H1 (cell line): ENCODE data around the gene NHS. TPM values are rescaled to one million over a fixed set of nuclear protein-coding genes. Genes with fewer than 3 reads are reported as not detected.
A peak's percentile ranks its signal among the peaks of the same experiment; 100 is the strongest.

Experiments used
- CTCF ChIA-PET: fragments of 300-600 bp; sonication (Branson Sonifier 250); formaldehyde crosslinking; loops from one replicate; lab custom pipeline; 2021; ENCODE audit not compliant: partially characterized antibody; lab: Charles Lee
- POLR2A ChIA-PET: fragments of 300-600 bp; sonication (Branson Sonifier 250); formaldehyde crosslinking; loops from one replicate; lab custom pipeline; 2021; ENCODE audit warnings: inconsistent platforms; ENCODE audit not compliant: partially characterized antibody; lab: Charles Lee
- DNase-seq, 2 experiments: peaks; one replicate each; pipeline versions ENCODE4 v3.0.0 to v3.0.0-alpha.2; 2010 to 2022; ENCODE audit warnings: low spot score in 2 of 2, low read depth in 1 of 2, mixed read lengths in 1 of 2
- FAIRE-seq: peaks from 2 replicates; lab custom pipeline; 2011; peaks lifted over from hg19 to GRCh38; lab: Jason Lieb, UNC
- H2AFZ ChIP-seq: 2 replicates; pipeline ENCODE4 v1.8.1; 2012; ENCODE audit warnings: low read length, inconsistent platforms
- H2AK5ac ChIP-seq: 2 replicates; pipeline ENCODE4 v1.6.1; 2013; ENCODE audit warnings: low read depth, low read length
- H2BK120ac ChIP-seq: replicated peaks from 2 replicates; pipeline ENCODE3; 2013; ENCODE audit warnings: low read depth, low read length, inconsistent platforms
- H2BK12ac ChIP-seq: 2 replicates; pipeline ENCODE4 v1.6.1; 2013; ENCODE audit warnings: low read depth, low read length
- H2BK15ac ChIP-seq: 2 replicates; pipeline ENCODE4 v1.6.1; 2013; ENCODE audit warnings: low read length
- H2BK20ac ChIP-seq: 2 replicates; pipeline ENCODE4 v1.6.1; 2013; ENCODE audit warnings: low read length
- H2BK5ac ChIP-seq: 2 replicates; pipeline ENCODE4 v1.6.1; 2013; ENCODE audit warnings: low read depth, low read length
- H3K14ac ChIP-seq: 2 replicates; pipeline ENCODE4 v1.6.1; 2013; ENCODE audit warnings: inconsistent platforms; ENCODE audit not compliant: insufficient read length
- H3K18ac ChIP-seq: 2 replicates; pipeline ENCODE4 v1.6.1; 2013; ENCODE audit warnings: low read length; ENCODE audit errors: extremely low read depth
- H3K23ac ChIP-seq: 2 replicates; pipeline ENCODE4 v1.6.1; 2013; ENCODE audit warnings: inconsistent platforms; ENCODE audit not compliant: insufficient read length
- H3K23me2 ChIP-seq: 2 replicates; pipeline ENCODE4 v1.6.1; 2013; ENCODE audit warnings: low read depth, low read length
- H3K27ac ChIP-seq: 2 replicates; pipeline ENCODE4 v1.6.1; 2011; ENCODE audit warnings: low read depth, low read length, inconsistent platforms
- H3K27me3 ChIP-seq, 4 experiments: replicated peaks in 1 of 4; 1 replicate in 1 of 4; 2 replicates in 3 of 4; pipeline versions ENCODE4 v1.6.1 to v1.8.1; 2011 to 2013; ENCODE audit warnings: low read length in 3 of 4, mild to moderate bottlenecking in 3 of 4, inconsistent platforms in 2 of 4, mixed read lengths in 2 of 4, moderate library complexity in 1 of 4; ENCODE audit not compliant: control insufficient read depth in 3 of 4, insufficient read depth in 3 of 4; ENCODE audit errors: extremely low read depth in 1 of 4
- H3K36me3 ChIP-seq, 4 experiments: 2 replicates each; pipeline versions ENCODE4 v1.6.1 to v1.8.1; 2011 to 2013; ENCODE audit warnings: mild to moderate bottlenecking in 4 of 4, low read length in 3 of 4, moderate library complexity in 2 of 4, control low read depth in 1 of 4, inconsistent platforms in 1 of 4; ENCODE audit not compliant: insufficient read depth in 4 of 4, control insufficient read depth in 2 of 4
- H3K4ac ChIP-seq: replicated peaks from 2 replicates; pipeline ENCODE3; 2013; ENCODE audit warnings: low read length, low read depth, mixed read lengths, inconsistent platforms; ENCODE audit not compliant: insufficient read length
- H3K4me1 ChIP-seq, 4 experiments: replicated peaks in 1 of 4; 1 replicate in 1 of 4; 2 replicates in 3 of 4; pipeline versions ENCODE4 v1.6.1 to v1.8.1; 2011 to 2013; ENCODE audit warnings: low read length in 3 of 4, inconsistent platforms in 2 of 4, mixed read lengths in 1 of 4; ENCODE audit not compliant: insufficient read depth in 4 of 4, control insufficient read depth in 3 of 4
- H3K4me2 ChIP-seq, 2 experiments: 2 replicates each; pipeline versions ENCODE4 v1.6.1 to v1.8.1; 2011 to 2013; ENCODE audit warnings: low read depth in 2 of 2, low read length in 2 of 2, control low read depth in 1 of 2, inconsistent platforms in 1 of 2, mild to moderate bottlenecking in 1 of 2; ENCODE audit not compliant: insufficient read depth in 1 of 2
- H3K4me3 ChIP-seq, 4 experiments: fragments of 200-600, 300-600 bp in 1 of 4; sonication (generic), shearing (Covaris generic), sonication (Bioruptor Twin) in 1 of 4; 2 replicates each; pipeline versions ENCODE4 v1.5.1 to v1.8.1; 2011 to 2016; ENCODE audit warnings: low read length in 4 of 4, low read depth in 3 of 4, control low read depth in 2 of 4, inconsistent platforms in 2 of 4, mild to moderate bottlenecking in 2 of 4, mixed read lengths in 1 of 4, moderate library complexity in 1 of 4; ENCODE audit not compliant: insufficient read depth in 2 of 4; ENCODE audit errors: extremely low read depth in 1 of 4
- H3K56ac ChIP-seq: replicated peaks from 2 replicates; pipeline ENCODE3; 2013; ENCODE audit warnings: low read depth, mild to moderate bottlenecking, mixed read lengths, low read length, inconsistent platforms; ENCODE audit not compliant: insufficient read length
- H3K79me1 ChIP-seq: 2 replicates; pipeline ENCODE4 v1.6.1; 2013; ENCODE audit warnings: low read depth, low read length, control low read depth
- H3K79me2 ChIP-seq, 2 experiments: 2 replicates each; pipeline versions ENCODE4 v1.6.1 to v1.8.1; 2012 to 2013; ENCODE audit warnings: low read length in 2 of 2, mild to moderate bottlenecking in 2 of 2, inconsistent platforms in 1 of 2; ENCODE audit not compliant: insufficient read depth in 2 of 2, control insufficient read depth in 1 of 2
- H3K9ac ChIP-seq, 4 experiments: replicated peaks in 1 of 4; 1 replicate in 1 of 4; 2 replicates in 3 of 4; pipeline versions ENCODE4 v1.6.1 to v1.8.1; 2011 to 2013; ENCODE audit warnings: low read depth in 3 of 4, low read length in 3 of 4, control low read depth in 2 of 4, mild to moderate bottlenecking in 2 of 4, moderate library complexity in 2 of 4, inconsistent platforms in 1 of 4; ENCODE audit errors: extremely low read depth in 1 of 4
- H3K9me3 ChIP-seq, 2 experiments: 2 replicates each; pipeline versions ENCODE4 v1.6.1 to v1.8.1; 2012 to 2013; ENCODE audit warnings: mild to moderate bottlenecking in 2 of 2, moderate library complexity in 2 of 2, control low read depth in 1 of 2, inconsistent platforms in 1 of 2, low read depth in 1 of 2, low read length in 1 of 2, mixed read lengths in 1 of 2; ENCODE audit not compliant: insufficient read depth in 2 of 2
- H4K20me1 ChIP-seq, 2 experiments: replicated peaks in 1 of 2; 2 replicates each; pipeline versions ENCODE3 to v1.8.1; 2011 to 2013; ENCODE audit warnings: inconsistent platforms in 2 of 2, low read length in 2 of 2, mild to moderate bottlenecking in 1 of 2; ENCODE audit not compliant: insufficient read depth in 2 of 2, control insufficient read depth in 1 of 2
- H4K5ac ChIP-seq: 2 replicates; pipeline ENCODE4 v1.6.1; 2013; ENCODE audit warnings: low read length, low read depth, mixed read lengths, inconsistent platforms; ENCODE audit not compliant: insufficient read length
- H4K8ac ChIP-seq: 2 replicates; pipeline ENCODE4 v1.8.0; 2013; ENCODE audit warnings: mild to moderate bottlenecking, moderate library complexity, low read length, inconsistent platforms; ENCODE audit not compliant: insufficient read depth; ENCODE audit errors: extremely low read depth
- H4K91ac ChIP-seq: replicated peaks from 2 replicates; pipeline ENCODE3; 2013; ENCODE audit warnings: low read length, mixed read lengths, inconsistent platforms; ENCODE audit not compliant: insufficient read length
- CTBP2 ChIP-seq: IDR thresholded peaks from 2 replicates; pipeline ENCODE4 v1.7.0; 2011; ENCODE audit warnings: borderline replicate concordance, mild to moderate bottlenecking, moderate library complexity, mixed read lengths, low read length; ENCODE audit not compliant: insufficient read depth, insufficient read length
- EGR1 ChIP-seq: IDR thresholded peaks from 2 replicates; pipeline ENCODE4 v1.6.1; 2011; ENCODE audit warnings: low read depth, low read length, borderline replicate concordance
- HDAC6 ChIP-seq: IDR thresholded peaks from one replicate; pipeline ENCODE4 v1.7.1; 2012; ENCODE audit warnings: low read depth, mild to moderate bottlenecking, inconsistent platforms, low read length, moderate library complexity
- JUND ChIP-seq: IDR thresholded peaks from 2 replicates; pipeline ENCODE4 v1.6.1; 2011; ENCODE audit warnings: mild to moderate bottlenecking, improper control_type of control experiment, low read length
- KDM1A ChIP-seq: fragments of 200-600, 300-600 bp; sonication (generic); IDR thresholded peaks from 2 replicates; pipeline ENCODE4 v1.7.1; 2016; ENCODE audit warnings: mild to moderate bottlenecking, low read length, borderline replicate concordance
- POU5F1 ChIP-seq: IDR thresholded peaks from 2 replicates; pipeline ENCODE4 v1.6.1; 2011; ENCODE audit warnings: low read depth, mild to moderate bottlenecking, low read length, moderate library complexity
- SP1 ChIP-seq: IDR thresholded peaks from 2 replicates; pipeline ENCODE4 v1.6.1; 2011; ENCODE audit warnings: low read depth, low read length
- SP4 ChIP-seq: IDR thresholded peaks from 2 replicates; pipeline ENCODE4 v1.6.1; 2012; ENCODE audit warnings: low read length, inconsistent platforms
- SUZ12 ChIP-seq: fragments of 200-600 bp; sonication (generic); IDR thresholded peaks from 2 replicates; pipeline ENCODE4 v1.6.1; 2012; ENCODE audit warnings: mild to moderate bottlenecking, inconsistent platforms, low read length, moderate library complexity, mixed read lengths
- TBP ChIP-seq: IDR thresholded peaks from 2 replicates; pipeline ENCODE4 v1.6.1; 2011; ENCODE audit warnings: low read depth, low read length, improper control_type of control experiment
- WGBS, 2 experiments: shearing (Covaris generic) in 1 of 2; methylation state at CpG; one replicate each; pipeline versions ENCODE4 v1.1.6 to v1.1.7; 2013 to 2015; ENCODE audit warnings: low lambda C conversion rate in 2 of 2, mixed read lengths in 2 of 2, inconsistent platforms in 1 of 2, low coverage in 1 of 2, missing lambda C conversion rate in 1 of 2; ENCODE audit not compliant: insufficient replicate concordance in 2 of 2, insufficient coverage in 1 of 2, insufficient read length in 1 of 2; ENCODE audit errors: extremely low coverage in 1 of 2, missing lambda C conversion rate in 1 of 2; 5-methylcytosine and 5-hydroxymethylcytosine counted together
- polyA plus RNA-seq, 7 experiments: library from polyadenylated mRNA; depleted of rRNA in 3 of 7; stranded (reverse) in 5 of 7; unstranded in 2 of 7; fragments of >200 nt in 5 of 7; fragments of 200-250 nt in 2 of 7; gene quantifications; 1 replicate in 5 of 7; 2 replicates in 1 of 7; 4 replicates in 1 of 7; pipeline versions ENCODE4 v1.2.1 to v1.2.3, GENCODE V29; 2011 to 2013; ENCODE audit warnings: missing spikeins in 2 of 7, mixed read lengths in 2 of 7
- total RNA-seq: library from RNA; stranded (reverse); fragmentation: NEBNext Ultra II Directional; extraction: Animal tissue kit (Norgen Biotek cat#: 25700); gene quantifications from 2 replicates; pipeline ENCODE4 v1.2.1, GENCODE V29; 2021
- TF ChIP-seq, protein P1 (sequence below), 3 experiments: IDR thresholded peaks; 1 replicate in 2 of 3; 2 replicates in 1 of 3; pipeline versions ENCODE4 v1.5.1 to v1.6.1; 2011; ENCODE audit warnings: low read length in 3 of 3, mild to moderate bottlenecking in 3 of 3, inconsistent platforms in 2 of 3, low read depth in 1 of 3, moderate library complexity in 1 of 3; ENCODE audit not compliant: insufficient read depth in 1 of 3; ENCODE audit errors: control extremely low read depth in 1 of 3

Gene NHS
- total and polyA plus RNA-seq, 2 of the 8 experiments (the other 6 are each of a cell fraction or from before 2014, with no cell fraction given) = 2.2 to 6.7 TPM

DNA sequence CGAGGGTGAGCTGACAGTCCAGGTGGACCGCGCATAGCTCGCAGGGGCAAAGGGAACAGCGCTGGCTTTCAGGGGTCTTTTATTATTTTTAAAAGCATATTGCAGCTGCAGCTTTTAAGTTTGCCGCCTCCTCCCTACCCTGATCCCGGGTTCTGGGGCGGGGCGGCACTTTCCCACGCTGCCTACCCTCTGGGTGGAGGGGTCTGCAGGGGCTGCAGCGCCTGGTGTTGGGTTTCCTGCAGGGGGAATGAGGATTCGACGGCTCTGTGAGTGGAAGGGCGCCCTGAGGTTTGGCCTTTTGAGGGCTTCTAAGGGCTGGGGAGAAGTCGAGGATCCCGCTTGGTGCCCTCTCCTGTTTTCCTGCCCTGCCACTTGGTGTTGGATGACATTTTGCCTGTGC is 281.6 kb downstream of the NHS start:
- H2AFZ ChIP-seq = no peak overlapping the region
- H2AK5ac ChIP-seq = no peak overlapping the region
- H4K8ac ChIP-seq = no peak overlapping the region
- peaks cover 2 to 6% of the 10 kb centered on the region in 2 experiments for H4K20me1 ChIP-seq
- H2BK5ac ChIP-seq = no peak overlapping the region
- H3K79me1 ChIP-seq = no peaks in the 10 kb centered on the region
- no peak overlapping the region for H2BK20ac ChIP-seq
- H3K9ac ChIP-seq = no peak overlapping the region
- no peak overlapping the region for H2BK15ac ChIP-seq
- H3K27ac ChIP-seq = no peak overlapping the region
- H3K56ac ChIP-seq = no peak overlapping the region
- no peak overlapping the region for H3K18ac ChIP-seq
- H4K91ac ChIP-seq = no peak overlapping the region
- no peaks in the 10 kb centered on the region for H3K36me3 ChIP-seq
- ChIA-PET POLR2A (interaction anchor here (0.6 kb wide), 1 partner anchor 125 kb away, joined by 3 read pairs; no protein-coding TSS in a partner anchor), CTCF (interaction anchor here (0.9 kb wide), 1 partner anchor 33 kb away, joined by 4 read pairs; no protein-coding TSS in a partner anchor)
- no peak overlapping the region for H3K23ac ChIP-seq
- FAIRE-seq = no peak
- no peak overlapping the region for H3K4ac ChIP-seq
- H2BK12ac ChIP-seq = no peak overlapping the region
- no peaks in the 10 kb centered on the region for H3K9me3 ChIP-seq
- peaks cover 0 to 8% (median under 1%) of the 10 kb centered on the region in 4 experiments; a peak in 5 of 7 replicates for H3K4me1 ChIP-seq
- H3K4me2 ChIP-seq = peak overlapping the region; percentile 77 to 90
- peak overlapping the region in 3 of 4 experiments; percentile 34 to 59 (median 36); a peak in 4 of 8 replicates for H3K4me3 ChIP-seq
- no peak overlapping the region for H3K14ac ChIP-seq
- H4K5ac ChIP-seq = no peak overlapping the region
- peak in 1 of 2 experiments; percentile 44 for DNase-seq
- 0% methylated on average over 5 of the region's 16 CpGs; no CpG with 5 or more reads in 1 of the 2 experiments for WGBS, 2 experiments
- H2BK120ac ChIP-seq = no peak overlapping the region
- peaks cover 4% of the 10 kb centered on the region; the same call in 1 of the 2 replicates for H3K23me2 ChIP-seq
- H3K27me3 ChIP-seq = peaks cover 2 to 40% (median 22%) of the 10 kb centered on the region in 4 experiments; a peak in 6 of 7 replicates
- no peaks in the 10 kb centered on the region for H3K79me2 ChIP-seq
- TF ChIP-seq, protein P1, sequence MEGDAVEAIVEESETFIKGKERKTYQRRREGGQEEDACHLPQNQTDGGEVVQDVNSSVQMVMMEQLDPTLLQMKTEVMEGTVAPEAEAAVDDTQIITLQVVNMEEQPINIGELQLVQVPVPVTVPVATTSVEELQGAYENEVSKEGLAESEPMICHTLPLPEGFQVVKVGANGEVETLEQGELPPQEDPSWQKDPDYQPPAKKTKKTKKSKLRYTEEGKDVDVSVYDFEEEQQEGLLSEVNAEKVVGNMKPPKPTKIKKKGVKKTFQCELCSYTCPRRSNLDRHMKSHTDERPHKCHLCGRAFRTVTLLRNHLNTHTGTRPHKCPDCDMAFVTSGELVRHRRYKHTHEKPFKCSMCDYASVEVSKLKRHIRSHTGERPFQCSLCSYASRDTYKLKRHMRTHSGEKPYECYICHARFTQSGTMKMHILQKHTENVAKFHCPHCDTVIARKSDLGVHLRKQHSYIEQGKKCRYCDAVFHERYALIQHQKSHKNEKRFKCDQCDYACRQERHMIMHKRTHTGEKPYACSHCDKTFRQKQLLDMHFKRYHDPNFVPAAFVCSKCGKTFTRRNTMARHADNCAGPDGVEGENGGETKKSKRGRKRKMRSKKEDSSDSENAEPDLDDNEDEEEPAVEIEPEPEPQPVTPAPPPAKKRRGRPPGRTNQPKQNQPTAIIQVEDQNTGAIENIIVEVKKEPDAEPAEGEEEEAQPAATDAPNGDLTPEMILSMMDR (IDR thresholded peaks at IDR 0.05; ENCODE audit: control extremely low read depth in 1 of 3, insufficient read depth in 1 of 3, low read depth in 1 of 3, low read length in 3 of 3) = no peak
- TF ChIP-seq SUZ12 (no peak), CTBP2 (no peak), SP1 (no peak), SP4 (no peak), HDAC6 (no peak), POU5F1 (no peak), JUND (no peak), EGR1 (no peak), TBP (no peak), KDM1A (no peak)
